Ramos (cell line): ENCODE data around the gene CD3D.
"Not testable (repeated sequence)": the region's sequence is repeated elsewhere in the genome, so short reads cannot be mapped to it uniquely, and the experiment has no call there.

ENCODE experiments used
- in situ Hi-C: fragments of 300-500 bp; cut with MboI; formaldehyde crosslinking; loops from one replicate; pipeline ENCODE4 v1.14.3; 2022; ENCODE audit warnings: low sequenced_read_pairs; ENCODE audit not compliant: unreplicated experiment

CD3D gene

GRCh38 chr11:118341261-118341660 lies 1.2 kb downstream of the CD3D start:
- in situ Hi-C loops, result no loop called here

- in situ Hi-C loops, result no loop called here
Measured at GRCh38 chr11:118340449-118340848, 2.1 kb downstream of the CD3D start.

DNA sequence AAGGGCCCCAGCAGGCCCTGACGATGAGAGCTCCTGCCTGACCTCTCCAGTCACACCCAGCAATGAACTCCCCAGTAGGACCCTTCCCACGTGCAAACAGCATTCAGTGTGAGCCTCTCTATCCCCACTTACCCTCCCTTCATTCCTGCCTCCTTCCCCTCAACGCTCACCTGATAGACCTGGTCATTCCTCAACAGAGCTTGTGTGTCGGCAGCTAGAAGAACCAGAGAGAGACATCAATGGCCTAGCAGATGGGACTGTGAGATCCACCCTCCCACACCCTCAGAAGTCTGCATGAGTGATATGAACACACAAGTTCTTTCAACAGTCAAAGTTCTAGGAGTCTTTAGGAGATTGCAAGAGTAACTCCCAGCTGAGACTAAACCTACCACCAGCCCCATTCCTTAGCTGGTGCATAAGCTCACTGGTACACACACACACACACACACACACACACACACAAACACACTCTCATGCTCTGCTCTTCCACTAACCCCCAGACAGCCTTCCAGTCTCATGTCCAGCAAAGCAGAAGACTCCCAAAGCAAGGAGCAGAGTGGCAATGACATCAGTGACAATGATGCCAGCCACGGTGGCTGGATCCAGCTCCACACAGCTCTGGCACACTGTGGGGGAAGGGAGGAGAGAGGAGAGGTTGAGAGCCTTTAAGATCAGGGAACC lies 3.1 kb downstream of the CD3D start:
- in situ Hi-C loops, result no loop called here

DNA sequence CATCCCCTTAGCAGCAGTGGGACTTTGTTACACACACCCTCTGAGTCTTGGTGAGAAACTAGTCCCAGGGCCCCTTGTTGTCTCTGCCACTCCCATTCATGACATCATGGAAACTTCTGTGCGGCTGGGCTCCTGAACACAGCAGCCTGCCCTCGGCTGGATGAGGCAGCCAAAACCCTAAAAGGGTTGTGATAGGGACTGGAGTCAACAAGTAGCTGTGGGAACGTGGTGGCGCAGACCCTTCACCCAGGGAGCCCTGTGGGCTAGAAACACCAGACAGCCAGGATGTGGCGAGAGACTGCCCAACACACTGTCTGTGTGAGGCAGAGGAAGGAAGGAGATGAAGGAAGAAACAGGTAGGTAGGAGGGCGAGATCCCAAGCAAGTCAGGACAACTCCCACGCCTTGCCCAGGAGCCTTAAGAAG lies 3.9 kb downstream of the CD3D start:
- in situ Hi-C loops, result no loop called here

DNA sequence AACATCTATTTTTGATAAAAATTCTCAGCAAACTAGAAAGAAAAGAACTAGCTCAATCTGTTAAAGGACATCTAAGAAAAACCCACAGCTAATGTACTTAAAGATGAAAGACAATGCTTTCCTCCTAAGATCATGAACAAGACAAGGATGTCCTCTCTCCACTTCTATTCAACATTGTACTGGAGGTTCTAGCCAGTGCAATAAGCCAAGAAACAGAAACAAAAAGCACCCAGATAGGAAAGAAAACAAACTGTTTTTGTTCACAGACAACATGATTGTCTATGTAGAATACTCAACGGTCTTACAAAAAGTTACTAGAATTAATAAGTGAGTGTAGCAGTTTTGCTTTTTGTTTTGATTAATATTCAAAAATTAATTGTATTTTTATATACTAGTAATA lies 7.8 kb downstream of the CD3D start:
- in situ Hi-C loops, result no loop called here

GRCh38 chr11:118328745-118329144 lies 13.8 kb downstream of the CD3D start:
- in situ Hi-C loops, result no loop called here

- in situ Hi-C loops, result no loop called here
Measured at GRCh38 chr11:118325283-118325682, 17.2 kb downstream of the CD3D start.

- in situ Hi-C loops, result no loop called here
Measured at GRCh38 chr11:118322721-118323120, 19.8 kb downstream of the CD3D start.

DNA sequence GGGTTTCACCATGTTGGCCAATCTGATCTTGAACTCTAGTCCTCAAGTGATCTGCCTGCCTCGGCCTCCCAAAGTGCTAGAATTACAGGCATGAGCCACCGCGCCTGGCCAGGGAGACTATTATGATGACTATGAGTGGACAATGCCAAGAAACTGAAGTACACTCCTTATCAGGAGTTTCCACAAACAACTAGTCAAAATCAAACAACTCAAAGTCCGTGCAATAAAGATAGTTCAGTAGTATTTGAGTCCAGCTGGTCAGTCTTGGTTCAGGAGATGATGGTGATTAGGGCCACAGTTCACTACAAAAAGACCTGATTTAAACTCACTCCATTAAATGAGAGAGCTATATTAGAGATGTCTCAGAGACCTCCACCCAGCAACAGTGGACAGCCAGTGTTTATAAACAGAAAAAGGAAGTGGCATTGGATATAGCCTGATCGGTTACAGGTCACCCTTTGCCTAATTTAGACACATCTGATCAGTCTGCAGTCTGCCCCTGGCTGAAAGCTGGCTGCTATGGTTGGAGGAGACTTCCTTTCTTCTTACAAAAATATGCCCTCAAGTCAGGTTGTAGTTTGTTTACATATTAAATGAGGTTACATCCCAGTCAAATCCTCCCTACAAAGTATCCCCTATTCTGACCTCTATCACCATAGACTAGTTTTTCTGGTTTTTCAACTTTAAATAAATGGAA lies 21.0 kb downstream of the CD3D start:
- in situ Hi-C loops, result no loop called here

- in situ Hi-C loops, result no loop called here
Measured at GRCh38 chr11:118320515-118320914, 22.0 kb downstream of the CD3D start.

GRCh38 chr11:118319337-118319707 lies 23.2 kb downstream of the CD3D start:
- in situ Hi-C loops, result no loop called here

DNA sequence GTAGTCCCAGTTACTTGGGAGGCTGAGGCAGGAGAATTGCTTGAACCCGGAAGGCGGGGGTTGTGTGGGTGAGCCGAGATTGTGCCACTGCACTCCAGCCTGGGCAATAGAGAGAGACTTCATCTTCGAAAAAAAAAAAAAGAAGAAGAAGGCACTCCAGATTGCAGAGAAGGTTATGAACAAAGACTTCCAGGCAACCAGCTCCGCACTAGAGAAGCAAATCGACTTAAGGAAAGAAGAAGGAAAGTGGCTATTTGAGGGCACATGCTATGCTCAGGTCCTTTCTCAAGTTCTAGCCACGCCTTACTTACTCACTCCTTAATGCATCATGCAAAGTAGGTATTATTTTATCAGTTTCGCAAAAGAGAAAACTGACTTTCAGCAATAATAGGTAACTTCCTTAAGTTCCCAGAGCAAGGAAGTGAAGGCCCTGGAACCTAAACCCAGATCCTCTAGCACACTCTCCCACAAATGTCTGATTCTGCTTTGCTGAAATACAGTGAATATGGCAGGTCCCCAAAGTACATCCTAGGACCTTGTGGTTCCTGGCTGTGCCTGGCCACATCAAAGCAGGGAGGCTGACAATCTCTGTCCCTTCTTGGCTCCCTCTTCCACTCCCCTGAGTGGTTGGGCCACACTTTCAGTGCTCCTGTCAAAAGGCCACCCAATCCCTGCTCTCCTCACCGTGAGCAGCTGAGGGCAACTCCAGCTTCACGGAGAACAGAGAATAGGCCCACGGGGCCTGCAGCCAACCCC lies 23.7 kb downstream of the CD3D start:
- in situ Hi-C loops, result no loop called here

- in situ Hi-C loops, result no loop called here
Measured at GRCh38 chr11:118318124-118318523, 24.4 kb downstream of the CD3D start.

- in situ Hi-C loops, result no loop called here
Measured at GRCh38 chr11:118314988-118315411, 27.5 kb downstream of the CD3D start.

DNA sequence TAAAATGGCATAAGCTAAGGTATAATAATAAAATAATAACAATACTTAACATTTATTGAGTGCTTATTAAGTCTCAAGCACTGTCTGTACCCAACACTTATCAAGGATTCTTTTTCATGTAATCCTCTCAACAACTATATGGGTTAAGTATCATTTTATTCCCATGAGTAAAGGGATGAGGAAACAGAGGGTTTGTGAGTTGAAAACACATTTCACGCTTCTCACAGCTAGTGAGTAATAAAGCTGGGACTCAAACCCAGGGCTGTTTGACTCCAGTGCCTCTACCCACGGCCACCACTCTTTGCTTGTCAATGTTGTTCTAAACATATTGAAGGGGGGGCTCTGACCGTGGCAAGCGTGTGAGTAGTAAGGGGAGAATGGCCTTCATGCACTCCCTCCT lies 29.3 kb downstream of the CD3D start:
- in situ Hi-C loops, result no loop called here

DNA sequence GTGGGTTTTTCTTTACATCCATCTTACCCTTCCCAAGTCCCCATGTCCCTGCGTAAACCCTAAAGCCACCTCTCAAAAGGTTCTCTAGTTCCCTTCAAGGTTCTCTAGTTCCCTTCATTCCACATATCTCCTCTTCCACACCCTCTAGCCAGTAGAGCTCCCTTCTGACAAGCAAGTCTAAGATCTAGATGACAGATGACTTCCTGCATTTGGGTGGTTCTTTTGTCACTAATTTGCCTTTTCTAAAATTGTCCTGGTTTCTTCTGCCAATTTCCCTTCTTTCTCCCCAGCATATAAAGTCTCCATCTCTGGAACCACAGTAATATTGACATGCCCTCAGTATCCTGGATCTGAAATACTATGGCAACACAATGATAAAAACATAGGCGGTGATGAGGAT lies 30.2 kb downstream of the CD3D start:
- in situ Hi-C loops, result no loop called here

- in situ Hi-C loops, result no loop called here
Measured at GRCh38 chr11:118311518-118311917, 31.0 kb downstream of the CD3D start.

- in situ Hi-C loops, result no loop called here
Measured at GRCh38 chr11:118310781-118311485, 31.6 kb downstream of the CD3D start.

DNA sequence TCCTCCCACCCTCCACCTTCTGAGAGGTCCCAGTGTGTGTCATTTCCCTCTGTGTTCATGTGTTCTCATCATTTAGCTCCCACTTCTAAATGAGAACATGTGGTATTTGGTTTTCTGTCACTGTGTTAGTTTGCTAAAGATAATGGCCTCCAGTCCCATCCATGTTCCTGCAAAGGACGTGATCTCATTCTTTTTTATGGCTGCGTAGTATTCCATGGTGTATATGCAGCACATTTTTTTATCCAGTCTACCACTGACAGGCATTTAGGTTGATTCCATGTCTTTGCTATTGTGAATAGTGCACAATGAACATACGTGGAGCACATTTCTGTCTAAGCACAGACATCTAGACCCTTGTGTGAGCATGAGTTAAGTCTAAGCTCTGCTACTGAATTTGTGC lies 32.2 kb downstream of the CD3D start:
- in situ Hi-C loops, result no loop called here

- in situ Hi-C loops, result not testable (repeated sequence)
Measured at GRCh38 chr11:118308995-118309528, 33.4 kb downstream of the CD3D start.
